Liver (tissue), 9 donors: Measurements from ENCODE around the gene CDCA5. TPM values are rescaled to one million over a fixed set of nuclear protein-coding genes. Genes with fewer than 3 reads are reported as not detected.

Source experiments
- DNase-seq: peaks from one replicate; pipeline ENCODE4 v3.0.0-alpha.2; 2017; ENCODE audit warnings: low spot score
- H3K27ac ChIP-seq, 2 donors: one replicate each; pipeline ENCODE4 v1.7.0; 2013; ENCODE audit warnings: inconsistent platforms in 2 of 2, low read length in 2 of 2, control low read depth in 1 of 2, low read depth in 1 of 2, mild to moderate bottlenecking in 1 of 2
- H3K27me3 ChIP-seq, 4 donors: one replicate each; pipeline versions ENCODE4 v1.6.1 to v1.7.0; 2013; ENCODE audit warnings: low read length in 3 of 4, inconsistent platforms in 1 of 4, mild to moderate bottlenecking in 1 of 4, moderate library complexity in 1 of 4; ENCODE audit not compliant: control insufficient read depth in 4 of 4, insufficient read depth in 4 of 4
- H3K36me3 ChIP-seq, 4 donors: one replicate each; pipeline versions ENCODE4 v1.6.1 to v1.7.0; 2013; ENCODE audit warnings: low read length in 3 of 4, mild to moderate bottlenecking in 3 of 4, low read depth in 1 of 4, moderate library complexity in 1 of 4; ENCODE audit not compliant: control insufficient read depth in 4 of 4, insufficient read depth in 3 of 4
- H3K4me1 ChIP-seq, 4 donors: one replicate each; pipeline versions ENCODE4 v1.6.1 to v1.7.0; 2013; ENCODE audit warnings: low read length in 3 of 4, mild to moderate bottlenecking in 3 of 4, moderate library complexity in 1 of 4; ENCODE audit not compliant: control insufficient read depth in 4 of 4, insufficient read depth in 4 of 4
- H3K4me3 ChIP-seq, 3 donors: one replicate each; pipeline versions ENCODE4 v1.6.1 to v1.7.0; 2013; ENCODE audit warnings: low read length in 3 of 3, control low read depth in 1 of 3, low read depth in 1 of 3, mild to moderate bottlenecking in 1 of 3
- H3K9ac ChIP-seq, 2 donors: one replicate each; pipeline ENCODE4 v1.7.0; 2013; ENCODE audit warnings: low read length in 2 of 2, mild to moderate bottlenecking in 2 of 2, moderate library complexity in 2 of 2, control low read depth in 1 of 2, low read depth in 1 of 2
- H3K9me3 ChIP-seq, 4 donors: one replicate each; pipeline versions ENCODE4 v1.6.1 to v1.7.0; 2013; ENCODE audit warnings: low read length in 3 of 4; ENCODE audit not compliant: control insufficient read depth in 4 of 4
- CTCF ChIP-seq: fragments of 150-350 bp; IDR thresholded peaks from 2 replicates; pipeline ENCODE4 v1.5.1; 2017; ENCODE audit warnings: improper control_type of control experiment, low read depth, low read length; ENCODE audit not compliant: missing input control
- EGR1 ChIP-seq, 2 donors: IDR thresholded peaks; 2 replicates each; pipeline ENCODE4 v1.6.1; 2016 to 2018; ENCODE audit warnings: antibody characterized with exemption in 2 of 2, low read depth in 2 of 2
- FOXA1 ChIP-seq: IDR thresholded peaks from 2 replicates; pipeline ENCODE4 v1.6.1; 2016; ENCODE audit warnings: antibody characterized with exemption
- FOXA2 ChIP-seq: IDR thresholded peaks from 2 replicates; pipeline ENCODE4 v1.6.1; 2016; ENCODE audit warnings: antibody characterized with exemption
- GABPA ChIP-seq, 2 donors: IDR thresholded peaks in 1 of 2; conservative IDR thresholded peaks in 1 of 2; 2 replicates each; pipeline ENCODE4 v1.6.1; 2016; ENCODE audit warnings: antibody characterized with exemption in 2 of 2, mild to moderate bottlenecking in 1 of 2, moderate library complexity in 1 of 2
- HNF4A ChIP-seq, 2 donors: conservative IDR thresholded peaks; 2 replicates each; pipeline ENCODE4 v1.6.1; 2016; ENCODE audit warnings: antibody characterized with exemption in 2 of 2, mild to moderate bottlenecking in 2 of 2
- HNF4G ChIP-seq: IDR thresholded peaks from 2 replicates; pipeline ENCODE4 v1.6.1; 2016; ENCODE audit warnings: antibody characterized with exemption
- JUND ChIP-seq, 2 donors: IDR thresholded peaks; 2 replicates each; pipeline ENCODE4 v1.6.1; 2016; ENCODE audit warnings: antibody characterized with exemption in 2 of 2
- MAX ChIP-seq: IDR thresholded peaks from 2 replicates; pipeline ENCODE4 v1.6.1; 2016; ENCODE audit warnings: antibody characterized with exemption
- NR2F2 ChIP-seq: IDR thresholded peaks from 2 replicates; pipeline ENCODE4 v1.6.1; 2016; ENCODE audit warnings: antibody characterized with exemption
- RAD21 ChIP-seq, 2 donors: IDR thresholded peaks; 2 replicates each; pipeline ENCODE4 v1.6.1; 2016; ENCODE audit warnings: antibody characterized with exemption in 2 of 2, mild to moderate bottlenecking in 2 of 2
- REST ChIP-seq: IDR thresholded peaks from 2 replicates; pipeline ENCODE4 v1.6.1; 2016; ENCODE audit warnings: antibody characterized with exemption, mild to moderate bottlenecking
- RXRA ChIP-seq, 2 donors: IDR thresholded peaks; 2 replicates each; pipeline ENCODE4 v1.6.1; 2017 to 2018; ENCODE audit warnings: antibody characterized with exemption in 2 of 2, mild to moderate bottlenecking in 1 of 2
- SP1 ChIP-seq: IDR thresholded peaks from 2 replicates; pipeline ENCODE4 v1.6.1; 2018; ENCODE audit warnings: antibody characterized with exemption, mild to moderate bottlenecking
- TAF1 ChIP-seq: conservative IDR thresholded peaks from 2 replicates; pipeline ENCODE4 v1.6.1; 2016; ENCODE audit warnings: antibody characterized with exemption, mild to moderate bottlenecking
- YY1 ChIP-seq: IDR thresholded peaks from 2 replicates; pipeline ENCODE4 v1.6.1; 2016; ENCODE audit warnings: antibody characterized with exemption, mild to moderate bottlenecking
- ZBTB33 ChIP-seq: IDR thresholded peaks from 2 replicates; pipeline ENCODE4 v1.6.1; 2016; ENCODE audit warnings: antibody characterized with exemption
- WGBS: extraction: QIAGEN DNeasy Blood & Tissue Kit; methylation state at CpG from one replicate; pipeline ENCODE4 v1.1.7; 2013; 5-methylcytosine and 5-hydroxymethylcytosine counted together
- polyA plus RNA-seq, 2 donors: library from polyadenylated mRNA; stranded (reverse) in 1 of 2; unstranded in 1 of 2; fragments of 200-250 nt in 1 of 2; fragments of >200 nt in 1 of 2; fragmentation: Nextera tagmentation in 1 of 2; extraction: Ambion mirVana in 1 of 2; gene quantifications; one replicate each; pipeline versions ENCODE4 v1.2.1 to v1.2.3, GENCODE V29; 2013 to 2015
- total RNA-seq, 2 donors: library from RNA; depleted of rRNA; stranded (reverse); fragments of >200 nt; gene quantifications; one replicate each; pipeline ENCODE4 v1.2.3, GENCODE V29; 2014
- donor health status: healthy.
- donor health status: healthy.
- donor health status: healthy.
- donor health status: healthy.
- donor health status: healthy.

CDCA5 gene
- total and polyA plus RNA-seq, 4 donors: 0.17 to 12.0 (median 1.7) TPM

GRCh38 chr11:65040520-65040846, 43.4 kb downstream of the CDCA5 start:
- Histone ChIP-seq H3K27ac (peak overlapping the region; percentile 89 to 96), H3K4me3 (peak overlapping the region; percentile 45 to 83 (median 61)), H3K4me1 (peaks cover 4 to 19% (median 11%) of the 10 kb centered on the region in 4 donors), H3K36me3 (peaks cover 0 to 13% (median 10%) of the 10 kb centered on the region in 4 donors), H3K9me3 (no peaks in the 10 kb centered on the region), H3K27me3 (no peaks in the 10 kb centered on the region), H3K9ac (peak overlapping the region; percentile 40 to 64)
- DNase-seq: no peak
- 15% methylated on average over 7 of the region's 7 CpGs for WGBS
- TF ChIP-seq RAD21 (IDR thresholded peaks at IDR 0.05) (no peak), HNF4A (conservative IDR thresholded peaks at IDR 0.05) (no peak), REST (no peak), NR2F2 (no peak), RXRA (IDR thresholded peaks at IDR 0.05) (no peak), EGR1 (IDR thresholded peaks at IDR 0.05; ENCODE audit: low read depth in 2 of 2) (no peak), FOXA2 (no peak), GABPA (IDR thresholded peaks at IDR 0.05 in 1 of 2, conservative IDR thresholded peaks at IDR 0.05 in 1 of 2) (no peak), SP1 (no peak), MAX (no peak), TAF1 (no peak), FOXA1 (no peak), ZBTB33 (no peak), YY1 (no peak), JUND (IDR thresholded peaks at IDR 0.05) (no peak), HNF4G (no peak), CTCF (no peak)

- no peak for DNase-seq
- Histone ChIP-seq H3K9ac (no peak overlapping the region), H3K27ac (no peak overlapping the region), H3K4me1 (peaks cover 4 to 16% (median 11%) of the 10 kb centered on the region in 4 donors), H3K27me3 (no peaks in the 10 kb centered on the region), H3K36me3 (peaks cover 3 to 35% (median 16%) of the 10 kb centered on the region in 4 donors), H3K9me3 (no peaks in the 10 kb centered on the region), H3K4me3 (no peak overlapping the region)
- TF ChIP-seq JUND (IDR thresholded peaks at IDR 0.05) (no peak), ZBTB33 (no peak), HNF4G (no peak)
- WGBS: 83% methylated on average over 6 of the region's 6 CpGs
These were observed 46.9 kb downstream of the CDCA5 start for GRCh38 chr11:65036931-65037330.
